ENCODE measurements around the gene CNTN5. TPM values are rescaled to one million over a fixed set of nuclear protein-coding genes. Genes with fewer than 3 reads are reported as not detected.

Gene CNTN5
- total RNA-seq, 4 donors from 2014 or later: 0.16 TPM; not detected in 3

DNA sequence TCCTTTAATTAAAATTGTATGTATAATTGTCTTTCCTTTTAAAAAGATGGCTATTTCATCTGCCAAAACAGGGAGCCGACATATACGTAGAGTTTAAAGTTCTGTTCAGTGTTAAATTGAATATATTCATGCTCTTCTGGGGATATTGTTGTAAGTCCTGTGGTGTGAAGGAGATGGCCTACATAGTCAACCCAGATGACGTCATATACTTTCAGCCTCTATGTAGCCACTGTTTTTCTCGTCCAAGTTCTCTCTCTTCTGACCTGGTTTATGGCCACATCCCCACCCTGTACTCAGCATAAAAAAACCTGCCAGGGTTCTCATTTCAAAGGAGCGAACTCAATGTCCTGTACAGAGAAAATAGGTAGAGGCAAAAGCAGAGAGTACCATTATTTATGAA, 1156.9 kb downstream of the CNTN5 start:
- Histone ChIP-seq H3K27ac (no peak overlapping the region), H3K27me3 (no peaks in the 10 kb centered on the region), H3K4me1 (no peaks in the 10 kb centered on the region), H3K4me3 (no peak overlapping the region), H3K9me3 (no peaks in the 10 kb centered on the region), H3K36me3 (no peaks in the 10 kb centered on the region)
- in situ Hi-C loops (cut with MboI; ENCODE audit: low sequenced_read_pairs in 4 of 4) (no loop called here), intact Hi-C loops (cut with DNase I; ENCODE audit: low total_unique reads) (no loop called here)
- TF ChIP-seq POLR2A (IDR thresholded peaks at IDR 0.05): no peak
- TF ChIP-seq, protein P1, sequence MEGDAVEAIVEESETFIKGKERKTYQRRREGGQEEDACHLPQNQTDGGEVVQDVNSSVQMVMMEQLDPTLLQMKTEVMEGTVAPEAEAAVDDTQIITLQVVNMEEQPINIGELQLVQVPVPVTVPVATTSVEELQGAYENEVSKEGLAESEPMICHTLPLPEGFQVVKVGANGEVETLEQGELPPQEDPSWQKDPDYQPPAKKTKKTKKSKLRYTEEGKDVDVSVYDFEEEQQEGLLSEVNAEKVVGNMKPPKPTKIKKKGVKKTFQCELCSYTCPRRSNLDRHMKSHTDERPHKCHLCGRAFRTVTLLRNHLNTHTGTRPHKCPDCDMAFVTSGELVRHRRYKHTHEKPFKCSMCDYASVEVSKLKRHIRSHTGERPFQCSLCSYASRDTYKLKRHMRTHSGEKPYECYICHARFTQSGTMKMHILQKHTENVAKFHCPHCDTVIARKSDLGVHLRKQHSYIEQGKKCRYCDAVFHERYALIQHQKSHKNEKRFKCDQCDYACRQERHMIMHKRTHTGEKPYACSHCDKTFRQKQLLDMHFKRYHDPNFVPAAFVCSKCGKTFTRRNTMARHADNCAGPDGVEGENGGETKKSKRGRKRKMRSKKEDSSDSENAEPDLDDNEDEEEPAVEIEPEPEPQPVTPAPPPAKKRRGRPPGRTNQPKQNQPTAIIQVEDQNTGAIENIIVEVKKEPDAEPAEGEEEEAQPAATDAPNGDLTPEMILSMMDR (IDR thresholded peaks at IDR 0.05 in 4 of 5, conservative IDR thresholded peaks at IDR 0.05 in 1 of 5): no peak
- DNase-seq: no peak
- ATAC-seq: no peak

DNA sequence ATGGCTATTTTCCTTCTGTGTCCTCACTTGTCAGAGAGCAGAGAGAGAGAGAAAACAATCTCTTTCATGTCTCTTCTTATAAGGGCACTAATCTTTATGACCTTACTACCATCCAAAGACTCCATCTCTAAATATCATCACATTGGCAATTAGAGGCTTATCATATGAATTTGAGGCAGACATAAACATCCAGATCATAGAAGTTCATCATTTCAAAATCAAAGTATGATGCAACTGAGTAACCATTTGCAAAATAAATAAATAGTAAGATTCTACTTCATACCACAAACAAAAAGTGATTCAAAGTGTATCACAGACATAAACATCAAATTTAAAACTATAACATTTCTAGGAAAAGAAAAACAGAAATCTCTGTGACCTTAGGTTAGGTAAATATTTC, 1161.6 kb downstream of the CNTN5 start:
- no peak overlapping the region for H3K27ac ChIP-seq
- TF ChIP-seq POLR2A (IDR thresholded peaks at IDR 0.05): no peak
- TF ChIP-seq, protein P1 (IDR thresholded peaks at IDR 0.05 in 4 of 5, conservative IDR thresholded peaks at IDR 0.05 in 1 of 5): no peak
- no peaks in the 10 kb centered on the region for H3K9me3 ChIP-seq
- ATAC-seq: no peak
- no peaks in the 10 kb centered on the region for H3K27me3 ChIP-seq
- no peaks in the 10 kb centered on the region for H3K36me3 ChIP-seq
- H3K4me1 ChIP-seq: no peaks in the 10 kb centered on the region
- intact Hi-C loops (cut with DNase I; ENCODE audit: low total_unique reads) (no loop called here), in situ Hi-C loops (cut with MboI; ENCODE audit: low sequenced_read_pairs in 4 of 4) (no loop called here)
- no peak overlapping the region for H3K4me3 ChIP-seq
- no peak for DNase-seq

DNA sequence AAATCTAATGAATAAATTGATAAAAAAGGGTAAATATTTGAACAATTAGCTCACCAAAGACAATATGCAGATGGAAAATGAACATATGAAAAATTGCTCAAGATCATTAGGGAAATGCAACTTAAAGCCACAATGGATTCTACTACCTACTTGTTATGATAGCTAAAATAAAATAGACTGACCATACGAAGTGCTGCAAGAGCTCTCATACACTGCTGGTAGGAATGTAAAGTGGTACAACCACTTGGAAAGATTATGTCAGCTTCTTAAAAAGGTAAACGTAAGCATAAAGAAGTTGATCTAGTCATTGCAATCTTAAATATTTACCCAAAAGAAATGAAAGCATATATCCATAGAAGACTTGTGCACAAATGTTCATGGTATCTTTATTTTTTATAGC, 1162.2 kb downstream of the CNTN5 start:
- Histone ChIP-seq H3K4me1 (no peaks in the 10 kb centered on the region), H3K27ac (no peak overlapping the region), H3K27me3 (no peaks in the 10 kb centered on the region), H3K9me3 (no peaks in the 10 kb centered on the region), H3K36me3 (no peaks in the 10 kb centered on the region), H3K4me3 (no peak overlapping the region)
- in situ Hi-C loops (cut with MboI; ENCODE audit: low sequenced_read_pairs in 4 of 4): no loop called here
- no peak for ATAC-seq
- no peak for DNase-seq
- intact Hi-C loops (cut with DNase I; ENCODE audit: low total_unique reads): no loop called here
- TF ChIP-seq, protein P1 (IDR thresholded peaks at IDR 0.05 in 4 of 5, conservative IDR thresholded peaks at IDR 0.05 in 1 of 5): no peak
- TF ChIP-seq POLR2A (IDR thresholded peaks at IDR 0.05): no peak

DNA sequence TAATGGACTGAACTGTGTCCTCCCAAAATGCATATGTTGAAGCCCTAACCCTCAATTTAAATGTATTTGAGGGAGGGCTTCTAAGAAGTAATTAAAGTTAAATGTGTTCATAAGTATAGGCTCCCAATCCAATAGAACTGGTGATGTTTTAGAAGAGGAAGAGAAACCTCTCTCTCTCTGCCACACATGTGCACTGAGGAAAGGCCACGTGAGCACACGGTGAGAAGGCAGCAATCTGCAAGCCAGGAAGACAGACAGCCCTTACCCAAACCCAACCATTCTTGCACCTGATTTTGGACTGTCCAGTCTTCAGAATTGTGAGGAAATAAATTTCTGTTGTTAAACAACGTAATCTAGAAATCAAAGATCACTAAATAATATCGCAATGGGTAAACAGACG, 1164.8 kb downstream of the CNTN5 start:
- Histone ChIP-seq H3K36me3 (no peaks in the 10 kb centered on the region), H3K4me3 (no peak overlapping the region), H3K9me3 (no peaks in the 10 kb centered on the region), H3K4me1 (no peaks in the 10 kb centered on the region), H3K27ac (no peak overlapping the region), H3K27me3 (no peaks in the 10 kb centered on the region)
- in situ Hi-C loops (cut with MboI; ENCODE audit: low sequenced_read_pairs in 4 of 4) (no loop called here), intact Hi-C loops (cut with DNase I; ENCODE audit: low total_unique reads) (no loop called here)
- TF ChIP-seq, protein P1 (IDR thresholded peaks at IDR 0.05 in 4 of 5, conservative IDR thresholded peaks at IDR 0.05 in 1 of 5): no peak
- no peak for TF ChIP-seq POLR2A (IDR thresholded peaks at IDR 0.05)
- ATAC-seq (no peak), DNase-seq (no peak)

DNA sequence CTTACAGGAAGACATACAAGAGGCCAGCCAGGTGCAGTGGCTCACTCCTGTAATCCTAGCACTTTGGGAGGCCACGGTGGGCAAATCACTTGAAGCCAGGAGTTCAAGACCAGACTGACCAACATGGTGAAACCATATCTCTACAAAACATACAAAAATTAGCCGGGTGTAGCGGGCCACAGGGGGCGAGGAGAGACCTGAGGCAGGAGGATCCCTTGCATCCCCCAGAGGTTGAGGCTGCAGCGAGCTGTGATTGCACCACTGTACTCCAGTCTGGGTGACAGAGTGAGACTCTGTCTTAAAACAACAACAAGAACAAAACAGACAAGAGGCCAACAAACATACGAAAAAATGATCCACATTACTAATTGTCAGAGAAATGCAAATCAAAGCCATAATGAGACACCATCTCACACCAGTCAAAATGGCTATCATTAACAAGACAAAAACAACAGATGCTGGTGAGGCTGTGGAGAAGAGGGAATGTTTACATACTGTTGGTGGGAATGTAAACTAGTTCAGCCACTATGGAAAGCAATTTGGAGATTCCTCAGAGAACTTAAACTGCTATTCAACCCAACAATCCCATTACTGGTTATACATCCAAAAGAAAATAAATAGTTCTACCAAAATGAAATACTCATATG, 1167.5 kb downstream of the CNTN5 start:
- in situ Hi-C loops (cut with MboI; ENCODE audit: low sequenced_read_pairs in 4 of 4): no loop called here
- no peaks in the 10 kb centered on the region for H3K27me3 ChIP-seq
- no peaks in the 10 kb centered on the region for H3K36me3 ChIP-seq

More for the DNA sequence above, 1167.5 kb downstream of the CNTN5 start:
- no peak for ATAC-seq
- Histone ChIP-seq H3K27ac (no peak overlapping the region), H3K4me3 (no peak overlapping the region), H3K4me1 (no peaks in the 10 kb centered on the region), H3K9me3 (no peaks in the 10 kb centered on the region)
- TF ChIP-seq, protein P1 (IDR thresholded peaks at IDR 0.05 in 4 of 5, conservative IDR thresholded peaks at IDR 0.05 in 1 of 5): no peak
- TF ChIP-seq POLR2A (IDR thresholded peaks at IDR 0.05): no peak
- DNase-seq: no peak
- intact Hi-C loops (cut with DNase I; ENCODE audit: low total_unique reads): no loop called here

Data from gastrocnemius medialis (tissue), 4 donors.